MM.1S (cell line): ENCODE measurements around the gene TMEM198.

Experiments used
- CTCF ChIP-seq: fragments of 300-600 bp; sonication (generic); IDR thresholded peaks from 2 replicates; pipeline ENCODE4 v1.5.1; 2016; ENCODE audit warnings: antibody characterized with exemption, low read length, mixed read lengths
- EZH2 ChIP-seq: fragments of 300-600 bp; sonication (generic); optimal IDR thresholded peaks from 2 replicates; pipeline ENCODE3; 2017; ENCODE audit warnings: low read depth, mild to moderate bottlenecking, antibody characterized with exemption, low read length, mixed read lengths
- EZH2phosphoT487 ChIP-seq: fragments of 300-600 bp; sonication (generic); IDR thresholded peaks from 2 replicates; pipeline ENCODE4 v1.6.1; 2018; ENCODE audit warnings: antibody characterized with exemption, low read length

- TF ChIP-seq CTCF (no peak), EZH2phosphoT487 (no peak), EZH2 (no peak)
Observed at GRCh38 chr2:219499058-219499307, 44.8 kb upstream of the TMEM198 start.
